Limb (tissue), 2 donors: Measurements from ENCODE around the gene BUB1B.
"Not testable (repeated sequence)": the region's sequence is repeated elsewhere in the genome, so short reads cannot be mapped to it uniquely, and the experiment has no call there.

ENCODE experiments used
- DNase-seq, 2 donors: peaks; one replicate each; pipeline ENCODE4 v3.0.0-alpha.2; 2016; ENCODE audit errors: extremely low spot score in 2 of 2

BUB1B gene

GRCh38 chr15:40135846-40136450, 24.9 kb upstream of the BUB1B start:
- DNase-seq: not testable (repeated sequence)

GRCh38 chr15:40136470-40137302, 24.2 kb upstream of the BUB1B start:
- no peak for DNase-seq

- no peak for DNase-seq
Observed at GRCh38 chr15:40137303-40138200, 23.3 kb upstream of the BUB1B start.

- DNase-seq: not testable (repeated sequence)
Observed at GRCh38 chr15:40138201-40138570, 22.7 kb upstream of the BUB1B start.

GRCh38 chr15:40142428-40142827, 18.4 kb upstream of the BUB1B start:
- DNase-seq: no peak

GRCh38 chr15:40146037-40146436, 14.8 kb upstream of the BUB1B start:
- no peak for DNase-seq

GRCh38 chr15:40149339-40149738, 11.5 kb upstream of the BUB1B start:
- DNase-seq: no peak

- peak; percentile 54 to 65 for DNase-seq
Observed at GRCh38 chr15:40150163-40150925, 10.5 kb upstream of the BUB1B start.

- no peak for DNase-seq
Observed at GRCh38 chr15:40151499-40151898, 9.4 kb upstream of the BUB1B start.

GRCh38 chr15:40151991-40152390, 8.9 kb upstream of the BUB1B start:
- no peak for DNase-seq

- DNase-seq: not testable (repeated sequence)
Observed at GRCh38 chr15:40154821-40155220, 6.0 kb upstream of the BUB1B start.

- no peak for DNase-seq
Observed at GRCh38 chr15:40155270-40155910, 5.5 kb upstream of the BUB1B start.

GRCh38 chr15:40157778-40158447, 3.0 kb upstream of the BUB1B start:
- DNase-seq: no peak

GRCh38 chr15:40160021-40160420, 848 bp upstream of the BUB1B start:
- DNase-seq: no peak

GRCh38 chr15:40161693-40162391, 973 bp downstream of the BUB1B start:
- no peak for DNase-seq

- DNase-seq: no peak
Observed at GRCh38 chr15:40162552-40162951, 1.7 kb downstream of the BUB1B start.

- DNase-seq: no peak
Observed at GRCh38 chr15:40163657-40164416, 3.0 kb downstream of the BUB1B start.

GRCh38 chr15:40167374-40167773, 6.5 kb downstream of the BUB1B start:
- not testable (repeated sequence) for DNase-seq

- no peak for DNase-seq
Observed at GRCh38 chr15:40175160-40175559, 14.3 kb downstream of the BUB1B start.
